Panc1 (cell line): ENCODE measurements around the gene CNPY2.

Experiments
- TCF7L2 ChIP-seq: IDR thresholded peaks from 2 replicates; pipeline ENCODE4 v1.6.1; 2011; ENCODE audit warnings: mild to moderate bottlenecking, low read depth, low read length, inconsistent platforms
- TF ChIP-seq, protein P1 (sequence below), 2 experiments: IDR thresholded peaks; 2 replicates each; pipeline ENCODE4 v1.6.1; 2011 to 2012; ENCODE audit warnings: low read depth in 2 of 2, control low read depth in 1 of 2, low read length in 1 of 2, mild to moderate bottlenecking in 1 of 2, moderate library complexity in 1 of 2; ENCODE audit not compliant: insufficient read depth in 1 of 2
- TF ChIP-seq, protein P2 (sequence below): fragments of 450-650 bp; IDR thresholded peaks from 2 replicates; pipeline ENCODE4 v1.5.1; 2017; ENCODE audit warnings: mild to moderate bottlenecking

DNA sequence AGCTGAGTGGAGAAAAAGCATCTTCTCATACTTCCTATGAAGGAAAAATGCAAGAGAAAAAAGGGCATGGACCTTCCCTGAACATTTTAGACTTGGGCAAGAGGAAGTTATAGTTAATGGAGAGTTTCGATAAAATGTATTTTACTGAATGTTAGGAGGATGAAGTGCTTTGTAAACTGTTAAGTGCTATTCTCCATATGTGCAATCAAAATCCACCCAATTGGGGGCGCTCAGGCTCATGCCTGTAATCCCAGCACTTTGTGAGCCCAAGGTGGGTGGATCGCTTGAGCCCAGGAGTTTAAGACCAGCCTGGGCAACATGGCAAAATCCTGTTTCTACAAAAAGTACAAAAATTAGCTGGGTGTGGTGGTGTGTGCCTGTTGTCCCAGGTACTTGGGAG lies 1.9 kb upstream of the CNPY2 start:
- TF ChIP-seq, protein P1, sequence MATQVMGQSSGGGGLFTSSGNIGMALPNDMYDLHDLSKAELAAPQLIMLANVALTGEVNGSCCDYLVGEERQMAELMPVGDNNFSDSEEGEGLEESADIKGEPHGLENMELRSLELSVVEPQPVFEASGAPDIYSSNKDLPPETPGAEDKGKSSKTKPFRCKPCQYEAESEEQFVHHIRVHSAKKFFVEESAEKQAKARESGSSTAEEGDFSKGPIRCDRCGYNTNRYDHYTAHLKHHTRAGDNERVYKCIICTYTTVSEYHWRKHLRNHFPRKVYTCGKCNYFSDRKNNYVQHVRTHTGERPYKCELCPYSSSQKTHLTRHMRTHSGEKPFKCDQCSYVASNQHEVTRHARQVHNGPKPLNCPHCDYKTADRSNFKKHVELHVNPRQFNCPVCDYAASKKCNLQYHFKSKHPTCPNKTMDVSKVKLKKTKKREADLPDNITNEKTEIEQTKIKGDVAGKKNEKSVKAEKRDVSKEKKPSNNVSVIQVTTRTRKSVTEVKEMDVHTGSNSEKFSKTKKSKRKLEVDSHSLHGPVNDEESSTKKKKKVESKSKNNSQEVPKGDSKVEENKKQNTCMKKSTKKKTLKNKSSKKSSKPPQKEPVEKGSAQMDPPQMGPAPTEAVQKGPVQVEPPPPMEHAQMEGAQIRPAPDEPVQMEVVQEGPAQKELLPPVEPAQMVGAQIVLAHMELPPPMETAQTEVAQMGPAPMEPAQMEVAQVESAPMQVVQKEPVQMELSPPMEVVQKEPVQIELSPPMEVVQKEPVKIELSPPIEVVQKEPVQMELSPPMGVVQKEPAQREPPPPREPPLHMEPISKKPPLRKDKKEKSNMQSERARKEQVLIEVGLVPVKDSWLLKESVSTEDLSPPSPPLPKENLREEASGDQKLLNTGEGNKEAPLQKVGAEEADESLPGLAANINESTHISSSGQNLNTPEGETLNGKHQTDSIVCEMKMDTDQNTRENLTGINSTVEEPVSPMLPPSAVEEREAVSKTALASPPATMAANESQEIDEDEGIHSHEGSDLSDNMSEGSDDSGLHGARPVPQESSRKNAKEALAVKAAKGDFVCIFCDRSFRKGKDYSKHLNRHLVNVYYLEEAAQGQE (IDR thresholded peaks at IDR 0.05; ENCODE audit: insufficient read depth in 1 of 2, low read depth in 2 of 2, low read length in 1 of 2): no peak
- no peak for TF ChIP-seq TCF7L2
- TF ChIP-seq, protein P2, sequence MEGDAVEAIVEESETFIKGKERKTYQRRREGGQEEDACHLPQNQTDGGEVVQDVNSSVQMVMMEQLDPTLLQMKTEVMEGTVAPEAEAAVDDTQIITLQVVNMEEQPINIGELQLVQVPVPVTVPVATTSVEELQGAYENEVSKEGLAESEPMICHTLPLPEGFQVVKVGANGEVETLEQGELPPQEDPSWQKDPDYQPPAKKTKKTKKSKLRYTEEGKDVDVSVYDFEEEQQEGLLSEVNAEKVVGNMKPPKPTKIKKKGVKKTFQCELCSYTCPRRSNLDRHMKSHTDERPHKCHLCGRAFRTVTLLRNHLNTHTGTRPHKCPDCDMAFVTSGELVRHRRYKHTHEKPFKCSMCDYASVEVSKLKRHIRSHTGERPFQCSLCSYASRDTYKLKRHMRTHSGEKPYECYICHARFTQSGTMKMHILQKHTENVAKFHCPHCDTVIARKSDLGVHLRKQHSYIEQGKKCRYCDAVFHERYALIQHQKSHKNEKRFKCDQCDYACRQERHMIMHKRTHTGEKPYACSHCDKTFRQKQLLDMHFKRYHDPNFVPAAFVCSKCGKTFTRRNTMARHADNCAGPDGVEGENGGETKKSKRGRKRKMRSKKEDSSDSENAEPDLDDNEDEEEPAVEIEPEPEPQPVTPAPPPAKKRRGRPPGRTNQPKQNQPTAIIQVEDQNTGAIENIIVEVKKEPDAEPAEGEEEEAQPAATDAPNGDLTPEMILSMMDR: no peak; the same call in 1 of the 2 replicates
